Ammon's horn (tissue), 1 donor: Measurements from ENCODE around the gene AMPH.
"Not testable (repeated sequence)": the region's sequence is repeated elsewhere in the genome, so short reads cannot be mapped to it uniquely, and the experiment has no call there.

Experiments used
- DNase-seq: peaks from one replicate; pipeline ENCODE4 v3.0.0-alpha.2; 2016; ENCODE audit warnings: low spot score

Gene AMPH

DNA sequence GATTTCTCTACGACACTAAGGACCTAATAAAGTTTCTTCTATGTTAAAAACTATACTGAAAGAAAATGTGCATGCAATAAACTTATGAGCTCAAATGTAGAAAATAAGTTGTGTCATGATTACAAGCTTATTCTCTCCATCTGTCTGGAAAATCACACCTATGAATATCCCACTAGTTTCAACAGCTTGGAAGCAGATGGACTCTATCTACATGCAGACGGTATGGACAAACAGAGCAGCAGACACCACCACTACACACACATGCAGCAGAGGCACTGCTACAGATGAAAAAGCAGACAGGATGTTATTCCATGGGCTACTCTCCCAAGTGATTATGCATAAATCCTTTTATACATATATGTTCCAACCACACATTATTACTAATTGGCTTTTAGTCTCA, 234.3 kb downstream of the AMPH start:
- DNase-seq, result peak; percentile 47

DNA sequence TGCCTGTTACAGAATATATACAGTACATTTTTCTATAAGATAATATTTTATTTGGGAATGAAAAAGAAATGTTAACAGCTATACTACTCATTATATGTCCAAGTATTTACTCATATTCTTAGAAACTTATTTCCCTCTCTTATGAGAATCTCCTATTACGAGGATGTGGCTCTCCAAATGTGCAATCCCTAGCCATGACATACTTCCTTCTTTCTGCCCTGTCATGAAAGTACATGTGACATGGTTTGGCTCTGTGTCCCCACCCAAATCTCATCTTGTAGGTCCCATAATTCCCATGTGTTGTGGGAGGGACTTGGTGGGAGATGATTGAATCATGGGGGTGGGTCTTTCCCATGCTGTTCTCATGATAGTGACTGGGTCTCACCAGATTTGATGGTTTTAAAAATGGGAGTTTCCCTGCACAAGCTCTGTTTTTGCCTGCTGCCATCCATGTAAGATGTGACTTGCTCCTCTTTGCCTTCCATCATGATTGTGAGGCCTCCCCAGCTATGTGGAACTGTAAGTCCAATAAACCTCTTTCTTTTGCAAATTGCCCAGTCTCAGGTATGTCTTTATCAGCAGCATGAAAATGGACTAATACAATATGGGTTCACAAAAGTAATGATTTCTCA, 235.1 kb downstream of the AMPH start:
- DNase-seq, result not testable (repeated sequence)

DNA sequence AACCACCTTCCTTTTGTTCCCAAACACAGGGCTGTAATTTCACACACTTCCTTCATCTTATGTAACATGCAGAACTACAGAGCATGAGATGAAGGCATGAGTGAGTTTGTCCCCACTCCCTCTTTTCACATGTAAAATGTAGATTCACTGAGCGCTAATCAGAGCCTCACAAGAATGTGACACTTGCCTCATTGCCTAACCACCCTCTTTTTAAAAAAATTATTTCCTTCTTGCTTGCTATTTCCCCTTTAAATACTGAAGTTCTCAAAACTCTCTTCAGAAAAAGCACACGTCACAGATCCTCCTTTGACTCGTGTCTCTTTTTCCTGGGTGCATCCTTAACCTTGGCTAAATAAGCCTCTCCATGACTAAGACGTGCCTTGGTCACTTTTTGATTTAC, 236.5 kb downstream of the AMPH start:
- no peak for DNase-seq

- DNase-seq, result no peak
These were observed 237.3 kb downstream of the AMPH start for GRCh38 chr7:38393874-38394273.

DNA sequence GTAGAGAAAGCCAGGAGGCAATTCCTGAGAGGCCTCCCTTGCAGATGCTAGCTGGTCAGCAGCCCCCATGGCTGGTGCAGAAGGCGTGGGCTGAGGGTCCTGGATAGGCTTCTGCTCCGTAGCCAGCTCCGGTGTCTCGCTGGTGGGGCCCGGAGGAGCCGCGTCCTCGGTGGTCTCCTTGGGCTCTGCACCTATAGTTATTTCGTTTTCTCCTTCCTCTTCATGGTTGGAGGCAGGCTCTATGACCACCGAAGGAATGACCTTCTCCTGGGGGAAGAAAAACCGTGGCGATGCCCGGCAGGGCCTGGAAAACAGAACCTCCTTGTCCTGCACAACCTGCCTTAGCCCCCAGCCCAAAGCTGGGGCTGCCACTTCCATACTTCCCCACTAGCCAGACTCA, 239.4 kb downstream of the AMPH start:
- no peak for DNase-seq

- DNase-seq, result no peak
These were observed 245.5 kb downstream of the AMPH start for GRCh38 chr7:38385682-38386081.

DNA sequence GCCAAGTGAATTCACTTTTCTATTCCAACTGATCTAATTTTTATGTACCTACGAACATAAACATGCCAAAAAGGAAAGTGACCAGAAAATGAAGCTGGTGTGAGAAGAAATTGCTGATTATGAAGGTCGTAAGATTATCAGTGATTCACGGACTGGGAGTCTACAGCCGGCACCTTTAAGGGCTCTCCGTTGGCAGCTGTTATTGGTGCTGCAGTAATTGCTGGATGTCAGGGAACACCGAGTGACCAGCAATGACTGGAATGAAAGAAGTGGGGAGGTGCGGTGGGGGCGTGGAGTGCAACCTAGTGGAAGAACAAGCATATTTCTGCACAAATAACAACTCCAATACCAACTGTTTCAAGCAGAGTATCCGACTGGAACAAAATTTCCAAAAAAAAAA, 247.9 kb downstream of the AMPH start:
- DNase-seq, result no peak

GRCh38 chr7:38382684-38383083, 248.5 kb downstream of the AMPH start:
- DNase-seq, result no peak

- no peak for DNase-seq
These were observed 255.7 kb downstream of the AMPH start for GRCh38 chr7:38375453-38375852.

GRCh38 chr7:38374507-38374906, 256.7 kb downstream of the AMPH start:
- DNase-seq, result peak; percentile 56

- DNase-seq, result no peak
These were observed 258.0 kb downstream of the AMPH start for GRCh38 chr7:38373155-38373554.

GRCh38 chr7:38372290-38372689, 258.9 kb downstream of the AMPH start:
- DNase-seq, result no peak

- DNase-seq, result peak; percentile 95
These were observed 261.2 kb downstream of the AMPH start for GRCh38 chr7:38369816-38370493.

DNA sequence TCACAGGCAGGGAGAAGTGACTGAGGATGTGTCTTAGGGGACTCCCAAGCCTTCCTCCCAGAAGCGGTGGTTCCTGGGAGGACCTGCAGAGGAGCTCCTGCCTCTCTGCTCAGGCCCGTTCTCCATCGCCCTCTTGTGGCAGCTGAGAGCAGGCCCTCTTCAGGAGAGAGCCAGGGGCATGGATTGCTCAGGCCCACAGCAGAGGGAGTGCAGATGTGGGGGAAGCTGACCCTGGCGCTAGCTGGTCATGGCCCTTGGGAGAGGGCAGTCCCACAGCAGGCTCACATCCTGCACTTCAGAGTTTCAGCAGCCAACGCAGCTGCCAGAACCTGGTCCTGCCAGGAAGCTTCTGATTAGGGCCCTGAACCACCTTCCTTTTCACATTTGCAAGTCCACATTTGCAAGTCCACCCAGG, 263.0 kb downstream of the AMPH start:
- DNase-seq, result peak; percentile 63

- no peak for DNase-seq
These were observed 263.8 kb downstream of the AMPH start for GRCh38 chr7:38367301-38367890.

DNA sequence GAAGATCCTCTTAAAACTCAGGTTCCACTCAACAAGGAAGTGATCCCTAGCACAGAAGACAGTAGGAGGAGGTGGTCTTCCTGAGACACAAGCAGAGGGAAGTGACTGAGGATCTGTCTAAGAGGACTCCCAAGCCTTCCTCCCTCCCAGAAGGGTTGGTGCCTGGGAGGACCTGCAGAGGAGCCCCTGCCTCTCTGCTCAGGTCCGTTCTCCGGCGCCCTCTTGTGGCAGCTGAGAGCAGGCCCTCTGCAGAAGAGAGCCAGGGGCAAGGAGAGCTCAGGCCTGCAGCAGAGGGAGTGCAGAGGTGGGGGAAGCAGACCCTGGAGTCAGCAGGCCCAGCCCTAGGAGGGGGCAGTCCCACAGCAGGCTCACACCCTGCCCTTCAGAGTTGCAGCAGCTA, 267.8 kb downstream of the AMPH start:
- DNase-seq, result not testable (repeated sequence)

GRCh38 chr7:38362611-38363237, 268.4 kb downstream of the AMPH start:
- not testable (repeated sequence) for DNase-seq

DNA sequence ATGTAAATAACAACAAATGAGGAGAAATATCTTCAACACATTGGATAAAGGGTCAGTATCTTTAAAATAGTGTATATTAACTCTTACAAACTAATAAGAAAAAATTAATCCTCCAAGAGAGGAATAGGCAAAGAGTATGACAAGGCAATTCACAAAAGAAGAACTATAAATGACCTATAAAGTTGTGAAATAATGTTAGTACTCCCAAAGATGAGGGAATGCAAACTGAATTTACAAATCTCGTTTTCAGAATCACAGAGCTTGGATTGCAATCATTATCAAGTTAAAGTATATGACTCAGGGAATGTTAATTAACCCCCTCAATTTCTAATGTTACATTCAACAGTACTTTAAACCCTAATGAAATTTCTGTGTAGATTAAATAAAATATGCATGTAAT, 270.4 kb downstream of the AMPH start:
- DNase-seq, result no peak

GRCh38 chr7:38359071-38359601, 272.0 kb downstream of the AMPH start:
- peak; percentile 68 for DNase-seq

DNA sequence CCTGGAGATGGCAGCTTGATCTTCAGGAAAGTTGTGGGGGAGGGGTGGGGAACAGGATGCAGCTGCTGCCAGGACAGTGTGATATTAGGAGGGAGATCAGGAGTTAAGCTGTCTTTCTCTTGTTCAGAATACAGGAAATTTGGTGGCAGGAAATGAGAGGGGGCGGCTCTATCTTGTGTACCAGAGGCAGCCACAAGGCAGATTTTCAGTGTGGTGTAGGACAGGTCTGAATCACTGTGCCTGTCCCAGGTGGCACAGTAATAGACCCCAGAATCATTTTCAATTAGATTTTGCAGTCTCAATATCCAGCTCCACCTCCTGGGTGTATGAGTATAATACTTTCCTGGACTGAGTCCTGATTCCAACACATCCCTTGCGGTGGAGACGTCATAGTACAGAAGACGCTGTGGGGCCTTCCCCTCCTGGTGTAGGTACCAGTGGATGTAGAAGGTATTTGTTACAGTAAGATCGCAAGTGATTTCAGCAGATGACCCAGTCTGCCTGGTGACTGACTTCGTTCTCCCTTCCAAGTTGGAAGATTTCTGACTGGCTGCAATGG, 272.8 kb downstream of the AMPH start:
- not testable (repeated sequence) for DNase-seq

- DNase-seq, result not testable (repeated sequence)
These were observed 276.8 kb downstream of the AMPH start for GRCh38 chr7:38354271-38354851.

DNA sequence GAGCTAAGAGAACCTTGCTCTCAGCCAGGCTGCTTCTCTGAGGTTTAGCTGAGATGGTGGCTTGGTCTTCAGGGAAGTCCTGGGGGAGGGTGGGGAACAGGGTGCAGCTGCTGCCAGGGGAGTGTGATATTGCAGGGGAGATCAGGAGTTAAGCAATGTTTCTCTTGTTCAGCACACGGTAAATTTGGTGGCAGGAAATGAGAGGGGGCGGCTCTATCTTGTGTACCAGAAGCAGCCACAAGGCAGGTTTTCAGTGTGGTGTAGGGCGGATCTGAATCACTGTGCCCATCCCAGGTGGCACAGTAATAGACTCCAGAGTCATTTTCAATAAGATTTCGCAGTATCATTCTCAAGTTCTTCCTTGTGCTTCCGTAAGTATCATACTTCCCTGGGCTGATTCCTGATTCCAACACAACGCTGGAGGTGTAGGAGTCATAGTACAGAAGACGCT, 277.7 kb downstream of the AMPH start:
- DNase-seq, result not testable (repeated sequence)
